GM19099 (cell line): Measurements from ENCODE around the gene JAZF1.

ENCODE experiments used
- POLR2A ChIP-seq: IDR thresholded peaks from 3 replicates; pipeline ENCODE4 v1.6.1; 2011; ENCODE audit warnings: low read depth; ENCODE audit not compliant: insufficient read length; ENCODE audit errors: extremely low read depth

The JAZF1 gene

DNA sequence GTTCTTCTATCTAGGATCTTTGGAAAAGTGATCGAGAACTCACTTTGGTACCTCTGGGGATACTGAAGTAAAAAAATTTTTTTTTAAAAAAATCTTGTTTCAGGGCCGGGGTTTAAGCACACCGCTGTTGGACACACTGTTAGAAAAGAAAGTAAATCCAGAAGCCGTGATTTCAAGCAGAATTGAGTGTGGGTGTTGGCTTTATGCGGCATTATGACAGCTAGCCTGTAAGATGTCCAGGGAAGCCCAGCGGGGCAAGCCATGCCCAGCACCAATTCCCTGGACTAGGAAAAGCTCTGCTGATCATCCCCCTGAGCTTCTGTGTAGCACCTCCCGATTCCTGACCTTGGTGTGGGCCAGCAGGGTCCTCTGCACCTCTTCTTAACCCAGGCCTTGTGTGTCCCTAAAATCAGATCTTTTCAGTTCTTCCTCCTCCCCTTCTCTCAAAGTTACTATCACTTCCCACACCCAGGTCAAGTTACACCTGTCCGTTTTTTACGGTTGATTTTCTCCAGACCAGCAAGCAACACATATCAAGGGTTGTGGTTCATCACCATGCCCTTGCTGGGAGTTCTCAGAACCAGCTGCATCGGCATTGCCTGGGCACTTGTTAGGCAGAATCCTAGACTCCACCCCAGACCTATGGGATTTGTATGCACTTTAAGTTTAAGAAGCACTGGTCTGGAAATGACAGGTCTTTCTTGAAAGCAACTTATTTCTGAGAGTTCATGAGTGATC, 235.4 kb downstream of the JAZF1 start:
- no peak for TF ChIP-seq POLR2A

GRCh38 chr7:27944643-27945042, 236.0 kb downstream of the JAZF1 start:
- TF ChIP-seq POLR2A = no peak

GRCh38 chr7:27943241-27943640, 237.4 kb downstream of the JAZF1 start:
- no peak for TF ChIP-seq POLR2A

DNA sequence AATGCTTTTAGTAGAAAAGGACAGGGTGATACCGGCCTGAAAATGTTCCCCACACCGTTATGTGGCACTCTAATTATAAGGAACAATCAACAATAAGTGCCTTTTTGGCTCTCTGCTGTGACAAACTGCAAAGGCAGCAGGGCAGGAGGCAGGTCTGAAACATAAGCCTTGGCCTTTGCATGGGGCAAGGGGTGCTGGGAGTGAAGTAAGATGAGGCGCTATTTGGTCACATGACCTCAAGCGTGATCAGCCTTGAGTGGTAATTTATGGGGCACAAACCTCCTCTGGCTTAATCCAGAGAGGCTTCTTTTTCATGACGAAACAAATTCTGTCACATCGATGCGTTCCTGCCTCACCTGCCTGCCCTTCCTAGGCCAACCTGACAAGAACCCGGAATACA, 237.9 kb downstream of the JAZF1 start:
- TF ChIP-seq POLR2A = no peak

DNA sequence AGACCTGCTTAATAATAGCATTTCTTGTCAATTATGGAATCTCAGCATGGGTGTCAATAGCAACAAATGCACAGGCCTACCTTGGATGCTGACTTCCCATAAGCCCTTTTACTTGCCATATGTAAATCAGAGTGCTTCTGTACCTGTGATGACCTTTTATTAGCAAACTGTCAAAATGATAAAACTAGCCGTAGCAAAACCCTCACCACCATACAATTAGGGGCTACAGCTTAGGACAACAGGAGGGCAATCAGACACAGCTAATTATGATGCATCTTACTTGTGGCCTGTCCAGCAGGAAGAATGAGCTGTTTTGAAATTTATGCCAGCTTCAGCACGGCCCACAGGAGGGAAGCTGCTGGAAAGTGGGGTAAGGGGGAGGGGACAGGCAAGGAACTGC, 239.1 kb downstream of the JAZF1 start:
- no peak for TF ChIP-seq POLR2A

- no peak for TF ChIP-seq POLR2A
Measured at GRCh38 chr7:27940341-27940740, 240.3 kb downstream of the JAZF1 start.

GRCh38 chr7:27939893-27940292, 240.7 kb downstream of the JAZF1 start:
- TF ChIP-seq POLR2A = no peak

DNA sequence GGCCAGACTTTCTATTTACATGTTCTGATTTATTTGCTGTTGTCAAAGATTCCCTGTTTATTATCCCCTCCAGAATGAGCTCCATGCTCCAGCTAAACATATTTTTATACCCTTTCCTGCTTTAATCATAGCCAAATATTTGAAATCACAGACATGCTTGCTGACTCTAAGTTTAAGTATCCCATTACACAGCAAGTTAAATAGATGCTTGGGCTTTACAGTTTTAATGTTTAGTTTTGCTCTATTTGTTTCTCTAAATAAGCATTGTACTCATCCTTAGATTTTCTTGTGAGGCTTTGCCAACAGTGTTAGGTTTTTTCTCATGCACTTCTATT, 243.9 kb downstream of the JAZF1 start:
- no peak for TF ChIP-seq POLR2A

DNA sequence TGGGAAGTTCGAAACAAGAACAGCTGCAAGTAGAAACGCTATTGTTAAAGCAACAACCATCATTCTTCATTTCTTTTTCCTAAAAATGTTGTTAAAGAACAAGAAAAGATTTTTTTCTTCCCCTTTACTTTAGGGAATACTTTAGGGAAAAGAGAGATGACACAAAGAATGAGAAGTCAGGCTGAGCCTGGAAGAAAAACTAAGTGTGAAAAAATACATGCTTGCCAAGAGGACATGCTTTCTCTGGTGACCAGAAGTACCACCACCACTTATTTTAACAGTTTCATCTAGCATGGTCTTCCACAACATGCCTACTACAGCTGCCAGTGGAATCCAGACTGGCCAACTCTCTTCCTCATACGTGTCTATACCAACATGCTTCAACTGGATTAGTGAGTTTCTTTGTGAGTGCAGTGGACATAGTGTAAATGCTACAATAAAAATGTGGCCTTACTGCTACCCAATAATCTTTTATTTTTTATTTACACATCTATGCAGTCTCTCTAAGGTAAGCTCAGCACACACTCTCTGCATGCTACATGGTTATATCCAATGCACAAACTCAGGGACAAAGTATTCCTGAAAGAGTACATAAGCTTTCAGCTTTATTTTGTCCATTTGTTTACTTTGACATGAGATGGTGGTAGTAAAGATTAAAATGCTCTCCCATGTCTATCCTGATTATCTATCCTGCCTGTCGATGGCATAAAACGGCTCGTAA, 244.4 kb downstream of the JAZF1 start:
- no peak for TF ChIP-seq POLR2A

DNA sequence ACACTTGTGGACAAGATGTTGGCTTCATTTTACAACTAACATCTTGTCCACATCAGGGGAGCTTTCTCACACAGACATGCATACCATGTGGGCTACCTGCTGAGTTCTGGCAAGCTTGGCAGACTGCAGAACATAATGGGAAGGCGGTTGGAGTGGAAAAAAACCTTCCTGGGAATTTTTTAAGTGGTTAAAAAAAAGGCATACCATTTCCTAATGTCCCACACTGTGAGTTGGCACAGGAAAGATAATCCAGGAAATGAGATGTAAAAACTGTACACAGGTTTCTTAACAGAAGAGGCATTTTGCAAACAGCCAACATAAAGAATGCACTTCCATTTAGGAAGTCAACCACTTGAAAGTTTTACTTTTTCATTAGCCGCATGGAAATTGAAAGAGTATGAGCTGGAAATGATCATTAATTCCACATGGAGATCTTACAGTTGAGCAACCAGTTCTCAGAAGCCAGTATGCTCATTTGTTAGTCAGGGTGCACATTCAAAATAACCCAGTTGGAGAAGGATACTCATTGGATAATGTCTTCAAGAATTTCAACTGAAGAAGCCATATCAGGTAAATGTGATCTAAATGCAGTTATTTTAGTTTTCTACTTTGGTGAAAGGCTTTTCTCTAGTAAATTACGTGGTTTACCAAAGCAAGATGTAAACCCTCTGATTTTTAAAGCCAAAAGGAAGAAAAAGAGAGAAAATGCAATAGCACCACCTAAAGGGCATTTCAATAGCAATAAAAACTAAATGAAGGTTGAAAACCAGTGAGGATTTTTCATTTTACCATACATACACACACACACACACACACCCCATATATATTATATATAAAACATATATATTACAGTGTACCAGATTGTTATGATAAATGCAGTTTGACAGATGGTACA, 246.7 kb downstream of the JAZF1 start:
- TF ChIP-seq POLR2A = no peak

- no peak for TF ChIP-seq POLR2A
Measured at GRCh38 chr7:27930910-27931476, 249.6 kb downstream of the JAZF1 start.

GRCh38 chr7:27929127-27929526, 251.5 kb downstream of the JAZF1 start:
- no peak for TF ChIP-seq POLR2A

- TF ChIP-seq POLR2A = no peak
Measured at GRCh38 chr7:27928001-27928400, 252.6 kb downstream of the JAZF1 start.

- TF ChIP-seq POLR2A = no peak
Measured at GRCh38 chr7:27925573-27926201, 254.9 kb downstream of the JAZF1 start.

DNA sequence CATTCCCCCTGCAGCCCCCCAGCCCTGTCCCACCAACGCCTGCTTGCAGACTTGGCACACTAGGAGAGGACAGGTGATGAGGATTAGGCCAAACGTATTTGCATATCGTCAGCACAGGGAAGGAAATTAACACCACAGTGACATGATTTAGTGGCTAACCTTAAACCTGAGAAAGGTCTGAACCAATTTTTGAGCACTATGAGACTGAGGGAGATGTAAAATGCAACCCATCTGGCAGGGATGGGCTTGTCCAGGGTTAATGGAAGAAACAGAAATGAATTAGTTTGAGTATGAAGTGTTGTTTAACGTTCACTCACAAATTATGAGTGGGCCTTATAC, 257.0 kb downstream of the JAZF1 start:
- no peak for TF ChIP-seq POLR2A
